Brain microvascular endothelial cell (primary cell): ENCODE data around the gene HMGB4.

Experiments
- DNase-seq: peaks from one replicate; pipeline ENCODE4 v3.0.0-alpha.2; 2020
- H3K27ac ChIP-seq: fragments of 250-450 bp; sonication (Bioruptor Pico); 2 replicates; pipeline ENCODE4 v1.5.1; 2020; ENCODE audit warnings: mild to moderate bottlenecking, moderate library complexity
- H3K27me3 ChIP-seq: fragments of 250-450 bp; sonication (Bioruptor Pico); replicated peaks from 2 replicates; pipeline ENCODE4 v1.5.1; 2020; ENCODE audit warnings: mild to moderate bottlenecking
- H3K36me3 ChIP-seq: fragments of 250-450 bp; sonication (Bioruptor Pico); replicated peaks from 2 replicates; pipeline ENCODE4 v1.5.1; 2020; ENCODE audit warnings: mild to moderate bottlenecking
- H3K4me3 ChIP-seq: 2 replicates; pipeline ENCODE4 v1.5.1; 2011; ENCODE audit warnings: low read depth, mild to moderate bottlenecking, control low read depth, low read length, moderate library complexity
- CTCF ChIP-seq: IDR thresholded peaks from 2 replicates; pipeline ENCODE4 v1.5.1; 2011; ENCODE audit warnings: low read depth, mild to moderate bottlenecking, moderate library complexity, low read length, control low read depth, inconsistent platforms; ENCODE audit errors: missing control alignments
- in situ Hi-C: cut with HindIII; loops from 2 replicates; pipeline ENCODE4 v1.10.0; 2017; ENCODE audit warnings: low sequenced_read_pairs, low pct_ligation_motif_present

Gene HMGB4

GRCh38 chr1:33863779-33864178 is at the start of gene HMGB4:
TSS of gene HMGB4 (plus strand) at chr1:33864079. CDS start at chr1:33864192, 113 bp downstream.
- H3K27me3 ChIP-seq = no peaks in the 10 kb centered on the region
- in situ Hi-C loops = no loop called here
- TF ChIP-seq CTCF = no peak
- no peaks in the 10 kb centered on the region for H3K36me3 ChIP-seq
- no peak within 1 kb of the TSS for H3K4me3 ChIP-seq
- DNase-seq = no peak
- no peak within 1 kb of the TSS for H3K27ac ChIP-seq

- no peak for TF ChIP-seq CTCF
- no peak for DNase-seq
- Histone ChIP-seq H3K36me3 (no peaks in the 10 kb centered on the region), H3K4me3 (no peak overlapping the region), H3K27ac (no peak overlapping the region), H3K27me3 (no peaks in the 10 kb centered on the region)
- in situ Hi-C loops = no loop called here
Measured at GRCh38 chr1:33814166-33814565, 49.7 kb upstream of the HMGB4 start.

- peak; percentile 1 for DNase-seq
- no peak overlapping the region for H3K27ac ChIP-seq
- no peak for TF ChIP-seq CTCF
- no peaks in the 10 kb centered on the region for H3K36me3 ChIP-seq
- no peak overlapping the region for H3K4me3 ChIP-seq
- in situ Hi-C loops = no loop called here
- H3K27me3 ChIP-seq = no peaks in the 10 kb centered on the region
Measured at GRCh38 chr1:33815061-33815460, 48.8 kb upstream of the HMGB4 start.

- no peak for TF ChIP-seq CTCF
Measured at GRCh38 chr1:33818071-33818470, 45.8 kb upstream of the HMGB4 start.

GRCh38 chr1:33819290-33819912 is 44.5 kb upstream of the HMGB4 start:
- Histone ChIP-seq H3K27ac (no peak overlapping the region), H3K36me3 (no peaks in the 10 kb centered on the region), H3K27me3 (no peaks in the 10 kb centered on the region), H3K4me3 (no peak overlapping the region)
- no peak for DNase-seq
- in situ Hi-C loops = no loop called here
- TF ChIP-seq CTCF = no peak

More at GRCh38 chr1:33818071-33818470, 45.8 kb upstream of the HMGB4 start:
- no peaks in the 10 kb centered on the region for H3K36me3 ChIP-seq
- in situ Hi-C loops = no loop called here
- H3K27ac ChIP-seq = no peak overlapping the region
- DNase-seq = no peak
- no peak overlapping the region for H3K4me3 ChIP-seq
- H3K27me3 ChIP-seq = no peaks in the 10 kb centered on the region

GRCh38 chr1:33819913-33820311 is 44.0 kb upstream of the HMGB4 start:
- no peak for TF ChIP-seq CTCF
- H3K36me3 ChIP-seq = no peaks in the 10 kb centered on the region
- DNase-seq = no peak
- H3K4me3 ChIP-seq = no peak overlapping the region
- no peak overlapping the region for H3K27ac ChIP-seq
- H3K27me3 ChIP-seq = no peaks in the 10 kb centered on the region
- in situ Hi-C loops = no loop called here
